Activated T-cell treated with anti-CD3 and anti-CD28 coated beads for 24 hours (primary cell): ENCODE results near the gene TMEM14A.
"Not testable (repeated sequence)": the region's sequence is repeated elsewhere in the genome, so short reads cannot be mapped to it uniquely, and the experiment has no call there.

Experiments used
- DNase-seq: peaks from one replicate; pipeline ENCODE4 v3.0.0-alpha.2; 2020; ENCODE audit warnings: low read depth

Gene TMEM14A

DNA sequence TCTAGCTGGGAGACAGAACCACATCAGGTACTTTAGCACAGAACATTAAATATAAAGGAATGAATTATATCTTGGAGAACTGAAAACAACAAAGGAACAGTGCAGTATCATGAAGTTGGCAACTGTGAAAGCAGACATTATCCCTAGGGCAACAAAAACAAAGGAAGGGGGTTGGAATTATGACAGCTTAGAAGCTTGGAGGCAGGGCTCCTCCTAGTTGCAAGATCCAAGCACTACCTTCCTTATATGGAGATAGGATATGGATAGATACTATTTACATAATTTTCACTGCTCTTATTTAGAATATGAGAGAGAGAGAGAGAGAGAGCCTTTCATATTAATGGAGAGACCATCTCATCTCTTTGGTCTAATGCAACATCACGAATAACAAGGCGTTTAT lies 27.0 kb downstream of the TMEM14A start:
- DNase-seq: no peak

DNA sequence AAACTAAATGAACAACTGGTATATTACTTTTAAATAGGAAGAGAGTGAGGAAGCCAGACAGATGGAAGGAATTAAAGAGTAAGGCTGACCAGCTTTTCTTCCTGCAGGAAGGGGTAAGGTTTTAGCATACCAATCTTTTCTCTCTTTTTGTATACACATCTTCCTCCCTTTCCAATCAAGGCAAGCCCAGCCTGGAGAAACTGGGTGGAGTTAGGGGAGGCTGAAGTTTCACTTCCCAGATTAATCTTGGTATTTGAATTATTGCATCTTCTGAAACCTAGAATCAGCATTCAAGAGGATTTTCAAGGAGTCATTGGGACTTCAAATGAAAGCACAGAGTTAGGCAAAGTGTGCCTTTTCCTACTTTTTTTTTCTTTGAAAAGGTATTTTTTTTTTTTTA lies 33.1 kb downstream of the TMEM14A start:
- DNase-seq: no peak

DNA sequence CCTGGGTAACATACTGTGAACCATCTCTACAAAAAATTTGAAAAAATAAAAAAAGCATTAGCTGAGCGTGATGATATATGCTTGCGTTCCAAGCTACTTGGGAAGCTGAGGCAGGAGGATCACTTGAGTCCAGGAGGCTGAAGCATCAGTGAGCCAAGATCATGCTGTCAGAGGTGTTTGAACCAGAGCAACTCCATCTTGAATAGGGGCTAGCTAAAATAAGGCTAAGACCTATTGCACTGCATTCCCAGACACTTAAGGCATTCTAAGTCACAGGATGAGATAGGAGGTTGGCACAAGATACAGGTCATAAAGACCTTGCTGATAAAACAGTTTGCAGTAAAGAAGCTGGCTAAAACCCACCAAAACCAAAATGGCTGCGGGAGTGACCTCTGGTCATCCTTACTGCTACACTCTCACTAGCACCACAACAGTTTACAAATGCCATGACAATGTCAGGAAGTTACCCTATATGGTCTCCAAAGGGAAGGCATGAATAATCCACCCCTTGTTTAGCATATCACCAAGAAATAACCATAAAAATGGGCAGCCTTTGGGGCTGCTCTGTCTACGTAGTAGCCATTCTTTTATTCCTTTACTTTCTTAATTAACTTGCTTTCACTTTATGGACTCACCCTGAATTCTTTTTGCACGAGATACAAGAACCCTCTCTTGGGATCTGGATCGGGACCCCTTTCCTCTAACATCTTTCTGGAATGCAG lies 34.0 kb downstream of the TMEM14A start:
- DNase-seq: not testable (repeated sequence)

DNA sequence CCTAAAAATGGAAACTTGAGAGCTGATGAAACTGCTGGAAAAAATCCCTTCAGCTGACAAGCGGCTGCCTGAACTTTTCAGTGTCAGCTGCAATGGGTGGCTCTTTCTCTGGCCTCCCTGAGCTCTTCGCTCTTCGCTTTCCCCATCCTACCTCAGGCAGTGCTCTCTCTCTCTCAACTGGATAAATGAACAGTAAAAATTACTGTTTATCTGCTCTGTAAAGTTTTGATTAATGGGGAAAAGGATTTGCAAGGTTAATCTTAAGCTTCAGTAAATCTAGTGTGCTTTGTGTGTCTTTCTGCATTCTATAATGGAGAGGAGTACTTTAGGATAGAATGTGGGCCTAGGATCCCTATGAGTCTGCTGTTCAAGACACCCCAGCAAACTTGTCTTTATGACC lies 35.1 kb downstream of the TMEM14A start:
- DNase-seq: no peak

DNA sequence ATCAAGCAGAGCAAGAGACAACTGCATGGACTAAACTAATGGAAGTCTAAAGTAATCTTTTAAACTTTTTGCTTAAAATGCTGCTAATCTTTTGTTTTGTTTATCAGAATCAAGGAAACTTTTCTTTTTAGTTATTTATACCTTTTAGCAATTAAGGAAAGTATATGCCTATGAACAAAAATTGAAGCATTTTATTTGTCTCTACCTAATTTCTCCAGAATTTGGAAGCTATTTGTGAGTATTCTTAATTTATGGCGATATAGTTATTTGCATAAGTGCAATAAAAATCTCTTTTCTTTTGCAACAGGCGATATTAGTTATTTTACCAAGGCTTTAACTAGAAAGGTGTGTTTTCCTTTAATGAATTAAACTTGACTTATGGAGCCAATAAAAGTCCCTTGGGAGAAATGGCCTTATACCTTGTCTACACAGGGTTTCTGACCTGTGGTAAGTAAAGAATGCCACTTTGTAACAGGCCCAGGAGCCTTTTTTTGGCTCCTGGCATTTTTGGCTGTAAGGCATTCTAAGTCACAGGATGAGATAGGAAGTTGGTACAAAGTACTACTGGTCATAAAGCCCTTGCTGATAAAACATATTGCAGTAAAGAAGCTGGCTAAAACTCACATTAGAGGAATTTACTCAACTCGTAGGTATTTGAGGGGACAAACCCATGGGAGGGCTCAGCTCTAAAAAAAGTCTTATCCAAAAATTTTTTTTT lies 37.2 kb downstream of the TMEM14A start:
- no peak for DNase-seq

DNA sequence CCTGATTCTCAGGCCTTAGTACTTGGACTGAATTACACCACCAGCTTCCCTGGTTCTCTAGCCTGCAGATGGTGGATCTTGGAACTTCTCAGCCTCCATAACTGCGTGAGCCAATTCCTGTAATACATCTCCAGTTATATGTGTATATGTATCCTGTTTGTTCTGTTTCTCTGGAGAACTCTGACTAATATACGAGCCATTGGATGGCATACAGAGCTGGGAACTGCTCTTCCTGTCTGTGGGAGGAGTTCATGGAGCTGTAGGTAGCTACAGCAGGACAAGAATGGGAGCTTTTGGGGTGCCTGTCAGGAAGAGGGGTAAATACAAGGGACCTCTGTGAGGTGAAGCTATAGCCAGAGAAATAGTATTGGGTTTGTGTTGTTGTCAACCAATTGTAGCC lies 41.2 kb downstream of the TMEM14A start:
- no peak for DNase-seq

DNA sequence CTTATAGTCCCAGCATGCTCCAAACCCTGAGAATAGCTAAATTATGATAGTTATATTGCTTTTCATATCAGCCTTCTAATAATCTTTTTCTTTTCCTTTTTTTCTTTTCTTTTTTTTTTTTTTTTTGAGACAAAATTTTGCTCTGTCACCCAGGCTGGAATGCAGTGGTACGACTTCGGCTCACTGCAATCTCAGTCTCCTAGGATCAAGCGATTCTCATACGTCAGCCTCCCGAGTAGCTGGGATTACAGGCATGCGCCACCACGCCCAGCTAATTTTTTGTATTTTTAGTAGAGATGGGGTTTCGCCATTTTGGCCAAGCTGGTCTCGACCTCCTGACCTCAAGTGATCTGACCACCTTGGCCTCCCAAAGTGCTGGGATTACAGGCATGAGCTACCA lies 43.8 kb downstream of the TMEM14A start:
- not testable (repeated sequence) for DNase-seq

DNA sequence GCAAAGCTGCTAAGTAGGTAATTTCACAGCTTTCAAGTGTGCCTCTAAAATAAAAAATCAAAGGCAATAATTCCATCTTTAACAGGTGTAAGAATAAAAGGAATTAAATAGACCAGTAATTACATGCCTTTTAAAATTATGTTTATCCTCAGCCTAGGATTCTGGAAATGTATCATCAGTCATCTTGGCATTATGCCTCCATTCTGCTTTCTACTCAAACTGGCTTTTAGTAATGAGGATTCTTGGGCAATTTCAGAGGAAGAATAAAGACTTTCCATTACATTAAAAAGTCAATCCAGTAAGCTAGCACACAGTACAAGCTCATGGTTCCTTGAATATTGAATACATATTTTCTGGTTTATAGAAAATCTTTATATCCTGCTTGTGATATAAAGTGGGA lies 47.6 kb downstream of the TMEM14A start:
- no peak for DNase-seq

DNA sequence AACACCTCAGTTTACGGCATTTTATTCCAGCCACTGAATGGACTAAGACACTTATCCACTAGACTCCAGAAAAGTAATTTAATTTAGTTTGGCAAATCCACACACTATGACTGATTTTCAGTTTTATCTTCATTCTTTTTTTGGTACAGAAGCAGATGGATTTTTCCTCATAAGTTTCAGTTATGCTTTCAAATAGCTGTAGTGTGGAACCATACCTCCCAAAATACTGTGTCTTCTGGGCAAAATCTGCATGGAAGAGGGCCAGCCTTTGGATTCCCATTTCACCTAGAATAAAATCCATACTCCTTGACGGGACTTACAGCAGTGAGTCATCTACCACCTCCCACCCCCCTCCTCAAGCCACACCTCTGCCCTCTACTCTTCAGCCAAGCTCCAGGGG lies 49.4 kb downstream of the TMEM14A start:
- DNase-seq: no peak

DNA sequence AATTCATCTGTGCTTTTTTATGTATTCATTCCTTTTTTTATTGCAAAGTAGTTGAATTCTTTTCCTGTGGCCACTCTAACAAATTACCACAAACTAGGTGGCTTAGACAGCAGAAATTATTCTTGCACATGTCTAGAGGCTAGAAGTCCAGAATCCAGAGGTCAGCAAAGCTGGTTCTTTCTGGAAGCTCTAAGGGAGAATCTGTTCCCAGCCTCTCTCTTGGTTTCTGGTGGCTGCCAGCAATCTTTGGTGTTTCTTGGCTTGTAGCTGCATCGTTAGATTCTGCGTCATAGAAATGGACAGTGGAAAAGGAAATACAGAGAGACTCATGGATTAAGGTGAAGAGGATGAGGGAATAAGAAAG lies 53.1 kb downstream of the TMEM14A start:
- DNase-seq: no peak

DNA sequence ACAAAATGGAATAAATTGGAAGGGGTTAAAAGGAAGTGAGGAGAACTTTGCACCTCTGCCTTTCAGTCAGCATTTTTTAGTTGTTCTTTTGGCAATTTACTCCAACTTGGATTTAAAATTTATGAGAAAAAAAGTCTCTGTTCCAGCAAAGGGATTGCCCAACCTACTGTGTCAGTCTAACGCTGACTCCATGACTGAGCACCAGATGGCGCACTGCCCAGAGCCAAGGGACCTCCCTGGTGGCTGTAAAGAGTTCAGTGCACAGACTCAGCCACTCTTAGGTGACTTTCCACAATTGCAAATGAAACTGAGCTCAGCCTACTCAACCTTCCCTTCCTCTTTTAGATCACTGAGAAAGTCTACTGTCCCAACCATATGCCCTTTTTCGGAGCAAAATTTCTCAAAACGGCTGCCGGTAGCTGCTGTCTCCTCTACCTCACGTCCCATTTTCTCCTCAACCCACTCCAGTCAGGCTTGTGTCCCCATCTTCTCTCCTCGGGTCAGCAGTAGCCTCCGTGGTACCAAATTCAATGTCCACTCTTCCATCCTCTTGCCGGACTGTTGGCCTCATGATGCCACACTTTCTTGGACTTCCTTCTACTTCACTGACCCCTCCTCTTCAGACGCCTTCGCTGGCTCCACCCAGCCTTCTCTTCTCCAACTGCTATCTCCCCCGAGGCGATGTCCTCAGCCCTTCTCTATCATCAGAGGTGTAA lies 53.7 kb downstream of the TMEM14A start:
- DNase-seq: peak; percentile 36

DNA sequence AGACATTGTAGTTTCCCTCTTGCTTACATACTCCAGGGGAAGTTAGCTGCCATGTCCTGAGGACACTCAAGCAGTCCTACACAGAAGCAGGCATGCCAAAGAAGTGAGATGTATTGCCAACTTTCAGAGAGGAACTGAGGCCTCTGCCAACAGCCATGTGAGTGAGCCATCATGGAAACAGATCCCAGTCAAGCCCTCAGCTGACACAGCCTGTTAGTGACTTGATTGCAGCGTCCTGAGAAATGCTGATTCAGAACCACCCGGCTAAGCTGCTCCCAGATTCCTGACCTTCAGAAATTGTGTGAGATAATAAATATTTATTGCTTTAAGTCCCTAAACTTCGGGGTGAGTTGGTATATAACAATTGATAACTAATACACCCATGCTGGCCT lies 54.2 kb downstream of the TMEM14A start:
- no peak for DNase-seq

DNA sequence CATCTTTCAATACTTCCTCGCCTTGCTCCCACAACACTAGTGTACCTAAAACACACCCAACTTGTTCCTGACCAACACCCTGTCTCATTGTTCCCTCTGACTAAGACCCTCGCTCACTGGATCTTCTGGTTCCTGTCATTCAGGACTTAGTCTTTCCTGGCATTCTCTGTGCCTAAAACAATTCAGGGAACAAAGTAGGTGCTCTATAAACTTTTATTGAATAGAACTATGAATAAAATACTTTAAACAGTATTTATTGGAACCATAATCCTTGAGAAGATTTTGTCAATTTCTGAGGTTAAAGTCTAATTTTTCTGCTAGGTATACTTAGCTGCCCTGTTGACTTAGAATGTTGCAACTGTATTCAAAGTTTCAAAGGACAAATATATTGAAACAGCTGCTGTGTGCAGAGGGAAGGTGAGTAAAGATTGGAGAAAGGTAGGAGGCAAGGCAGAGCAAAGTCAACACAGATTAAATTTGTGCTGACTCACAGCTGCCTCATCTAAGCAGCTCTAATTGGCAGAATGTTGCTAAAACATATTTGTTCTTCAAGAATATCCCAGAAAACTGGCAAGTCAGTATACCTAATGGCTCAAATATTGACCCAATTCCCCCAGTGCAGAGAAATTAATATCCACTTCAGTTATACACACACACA lies 54.8 kb downstream of the TMEM14A start:
- no peak for DNase-seq

DNA sequence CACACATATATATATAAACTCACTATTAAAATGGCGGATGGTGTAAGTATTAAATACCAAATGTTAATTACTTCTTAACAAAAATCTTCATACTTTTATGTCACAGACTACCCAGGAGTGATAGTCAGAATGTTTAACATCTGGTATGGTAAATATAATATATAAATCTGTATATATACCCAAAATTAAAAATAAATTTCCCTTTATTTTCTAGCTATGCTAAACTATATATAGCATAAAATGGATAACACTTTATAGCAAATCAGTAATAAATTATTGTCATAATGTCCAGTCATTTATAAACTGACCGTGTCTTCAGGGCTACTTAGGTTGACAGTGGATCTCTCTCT lies 55.3 kb downstream of the TMEM14A start:
- DNase-seq: no peak

DNA sequence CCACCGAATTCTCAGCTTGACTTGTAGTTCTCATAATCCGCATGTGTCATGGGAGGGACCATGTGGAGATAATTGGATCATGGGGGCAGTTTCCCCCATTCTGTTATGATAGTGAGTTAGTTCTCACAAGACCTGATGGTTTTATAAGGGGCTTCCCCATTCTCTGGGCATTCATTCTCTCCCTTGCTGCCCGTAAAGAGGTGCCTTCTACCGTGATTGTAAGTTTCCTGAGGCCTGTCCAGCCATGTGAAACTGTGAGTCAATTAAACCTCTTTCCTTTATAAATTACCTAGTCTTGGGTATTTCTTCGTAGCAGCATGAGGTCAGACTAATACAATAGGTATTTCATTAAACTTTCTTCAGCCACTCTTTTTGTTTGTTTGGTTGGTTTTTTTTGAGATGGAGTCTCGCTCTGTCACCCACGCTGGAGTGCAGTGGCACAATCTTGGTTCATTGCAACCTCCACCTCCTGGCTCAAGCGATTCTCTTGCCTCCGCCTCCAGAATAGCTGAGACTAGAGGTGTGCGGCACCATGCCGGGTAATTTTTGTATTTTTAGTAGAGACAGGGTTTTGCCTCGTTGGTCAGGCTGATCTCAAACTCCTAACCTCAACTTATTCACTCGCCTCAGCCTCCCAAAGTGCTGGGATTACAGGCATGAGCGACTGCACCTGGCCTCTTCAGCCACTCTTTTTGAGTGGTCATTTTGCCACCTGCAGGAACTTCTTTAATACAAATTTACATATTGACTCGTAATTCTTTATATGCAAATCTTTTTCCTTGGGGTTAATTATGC lies 56.0 kb downstream of the TMEM14A start:
- no peak for DNase-seq

DNA sequence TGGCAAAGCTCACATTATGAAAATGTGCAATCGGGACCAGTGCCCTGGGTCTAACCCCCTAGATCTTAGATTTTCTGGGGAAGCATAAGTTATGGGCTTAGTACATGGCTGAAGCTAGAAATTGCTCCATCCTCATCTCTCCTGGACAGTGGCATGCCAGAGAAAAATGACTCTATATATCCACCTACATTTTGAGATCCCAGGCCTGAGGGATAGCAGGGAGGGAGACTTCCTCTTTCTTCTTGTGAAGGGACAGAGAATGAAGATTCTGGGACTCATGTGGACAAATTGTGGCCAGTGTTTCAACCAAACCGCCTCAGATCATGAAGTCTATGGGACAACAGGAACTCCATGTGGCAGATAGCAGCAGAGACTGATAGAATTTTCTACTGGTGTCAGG lies 57.0 kb downstream of the TMEM14A start:
- DNase-seq: no peak

DNA sequence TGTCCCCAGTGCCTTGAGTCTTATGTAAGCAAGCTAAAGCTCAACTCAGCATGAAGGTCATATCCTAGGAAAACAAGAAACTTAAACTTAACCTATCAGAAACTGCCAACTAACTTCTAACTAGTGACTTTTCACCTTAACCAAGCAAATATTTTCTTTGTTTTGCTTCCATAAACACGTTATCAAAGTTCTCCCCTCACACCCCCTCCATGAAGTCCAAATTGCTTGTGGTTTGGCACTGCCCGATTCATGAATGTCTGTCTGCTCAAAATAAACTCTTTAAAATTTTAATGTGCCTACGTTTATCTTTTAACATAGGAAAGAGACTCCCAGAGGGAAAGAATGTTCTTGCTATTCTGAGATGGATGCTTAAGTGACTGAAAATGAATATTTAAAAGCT lies 57.5 kb downstream of the TMEM14A start:
- DNase-seq: no peak

DNA sequence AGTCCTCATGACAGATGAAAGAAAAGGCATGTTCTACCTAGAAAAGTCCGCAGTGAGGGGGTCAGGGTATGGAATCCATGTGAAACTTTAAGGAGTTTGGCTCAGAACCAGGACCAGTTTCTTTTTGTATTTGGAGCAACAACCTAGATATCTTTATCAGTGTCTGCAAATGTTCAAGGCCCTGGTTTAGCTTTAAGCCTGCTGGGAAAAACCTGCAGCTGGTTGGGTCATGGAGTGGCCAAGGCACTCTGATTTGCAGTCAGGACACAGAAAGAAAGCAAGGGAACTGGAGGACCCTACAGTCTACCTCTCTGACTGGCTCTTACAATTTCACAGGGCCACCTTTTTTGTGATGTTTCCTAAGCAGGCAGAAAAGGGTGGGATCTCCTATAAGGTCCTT lies 58.7 kb downstream of the TMEM14A start:
- no peak for DNase-seq

DNA sequence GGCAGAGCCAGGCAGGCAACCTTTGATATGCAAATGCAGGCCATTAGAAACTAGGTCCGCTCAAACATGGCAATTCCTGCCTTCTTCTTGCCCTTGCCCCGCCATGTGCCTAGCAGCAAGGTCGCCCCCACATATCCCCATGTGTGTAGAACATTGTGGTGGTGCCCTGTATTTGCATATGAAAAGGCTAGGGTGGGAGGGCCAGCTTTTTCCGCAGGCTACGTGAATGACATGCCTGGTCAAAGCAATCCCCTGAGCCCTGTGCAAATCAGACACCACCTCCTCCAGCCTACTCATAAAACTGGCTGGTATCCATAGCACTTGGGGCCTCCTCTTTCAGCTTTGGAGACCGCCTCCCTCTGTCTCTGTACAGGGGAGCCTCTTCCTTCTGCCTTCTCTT lies 60.8 kb downstream of the TMEM14A start:
- no peak for DNase-seq

DNA sequence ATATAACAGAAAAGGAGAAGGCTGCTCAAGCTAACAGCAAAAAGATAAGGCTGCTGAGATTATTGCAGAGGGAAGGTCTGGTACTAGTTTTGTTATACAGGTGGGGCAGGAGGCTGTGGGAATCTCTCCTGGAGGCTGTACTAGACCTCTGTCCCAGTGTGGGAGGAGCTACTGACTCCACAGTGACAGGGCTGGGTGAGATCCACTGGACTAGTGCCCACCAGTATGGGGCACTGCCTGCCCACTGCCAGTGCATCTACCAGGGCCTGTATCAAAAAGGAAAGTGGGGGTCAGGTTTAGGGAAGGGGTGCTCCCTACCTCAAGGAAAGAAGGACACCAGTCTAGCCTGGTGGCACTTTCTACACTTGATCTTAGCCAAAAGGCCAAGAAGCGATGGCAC lies 62.3 kb downstream of the TMEM14A start:
- DNase-seq: no peak

DNA sequence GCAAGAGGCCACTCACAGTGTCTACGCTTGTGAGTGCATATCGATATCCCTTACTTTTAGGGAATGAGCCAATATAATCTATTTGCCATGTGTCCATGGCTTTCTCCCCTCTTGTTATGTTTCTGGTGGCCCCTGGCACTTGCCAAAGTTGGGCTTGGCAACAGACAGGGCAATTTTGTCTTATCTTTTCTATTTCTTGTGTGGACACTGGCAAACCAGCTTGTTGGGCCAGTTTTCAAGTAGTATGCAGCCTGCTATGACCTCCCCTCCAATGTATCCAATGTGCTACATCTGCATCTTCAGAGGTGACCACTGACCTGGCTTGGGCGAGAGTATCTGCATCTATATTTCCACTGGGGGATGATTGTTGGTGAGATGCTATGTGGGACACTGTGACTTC lies 63.2 kb downstream of the TMEM14A start:
- no peak for DNase-seq

DNA sequence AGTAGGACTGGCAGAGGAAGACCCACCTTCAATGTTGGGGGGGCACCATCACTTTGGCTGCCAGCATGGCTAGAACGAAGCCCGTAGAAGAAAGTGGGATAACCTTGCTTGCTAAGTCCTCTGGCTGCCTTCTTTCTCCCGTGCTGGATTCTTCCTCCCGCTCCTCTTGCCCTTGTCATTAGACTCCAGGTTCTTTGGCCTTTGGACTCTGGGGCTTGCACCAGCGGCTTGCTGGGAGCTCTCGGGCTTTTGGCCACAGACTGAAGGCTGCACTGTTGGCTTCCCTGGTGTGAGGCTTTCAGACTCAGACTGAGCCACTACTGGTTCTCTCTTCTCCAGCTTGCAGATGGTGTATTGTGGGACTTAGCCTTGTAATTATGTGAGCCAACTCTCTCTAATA lies 64.2 kb downstream of the TMEM14A start:
- DNase-seq: no peak
